Fibroblast of villous mesenchyme (primary cell): ENCODE measurements around the gene SORBS1. TPM values are rescaled to one million over a fixed set of nuclear protein-coding genes. Genes with fewer than 3 reads are reported as not detected.
A peak's percentile ranks its signal among the peaks of the same experiment; 100 is the strongest.

Source experiments
- DNase-seq: peaks from one replicate; pipeline ENCODE4 v3.0.0-alpha.2; 2010; ENCODE audit warnings: low read depth
- H3K4me3 ChIP-seq: 2 replicates; pipeline ENCODE4 v1.5.1; 2011; ENCODE audit warnings: low read depth, mild to moderate bottlenecking, low read length
- total RNA-seq: library from RNA; depleted of rRNA; stranded (reverse); fragments of >200 nt; gene quantifications from 2 replicates; pipeline ENCODE4 v1.2.3, GENCODE V29; 2012
- TF ChIP-seq, protein P1 (sequence below): IDR thresholded peaks from 2 replicates; pipeline ENCODE4 v1.5.1; 2012; ENCODE audit warnings: low read depth, mild to moderate bottlenecking, low read length; ENCODE audit not compliant: insufficient read depth

SORBS1 gene
- total RNA-seq, 1 donor: 8.2 TPM

DNA sequence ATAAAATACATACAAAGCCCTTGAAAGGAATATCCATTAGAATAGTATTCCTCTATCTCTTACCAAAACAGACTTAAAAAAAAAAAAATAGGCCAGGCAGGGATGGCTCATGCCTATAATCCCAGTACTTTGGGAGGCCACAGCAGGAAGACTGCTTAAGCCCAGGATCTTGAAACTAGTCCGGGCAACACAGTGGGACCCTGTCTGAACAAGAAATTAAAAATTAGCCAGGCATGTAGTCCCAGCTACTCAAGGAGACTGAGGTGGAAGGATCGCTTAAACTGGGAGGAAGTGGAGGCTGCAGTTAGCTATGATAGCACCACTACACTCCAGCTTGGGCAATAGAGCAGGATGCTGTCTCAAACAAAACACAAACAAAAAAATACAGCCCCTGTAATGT is 280.0 kb downstream of the SORBS1 start:
- H3K4me3 ChIP-seq: no peak overlapping the region
- TF ChIP-seq, protein P1, sequence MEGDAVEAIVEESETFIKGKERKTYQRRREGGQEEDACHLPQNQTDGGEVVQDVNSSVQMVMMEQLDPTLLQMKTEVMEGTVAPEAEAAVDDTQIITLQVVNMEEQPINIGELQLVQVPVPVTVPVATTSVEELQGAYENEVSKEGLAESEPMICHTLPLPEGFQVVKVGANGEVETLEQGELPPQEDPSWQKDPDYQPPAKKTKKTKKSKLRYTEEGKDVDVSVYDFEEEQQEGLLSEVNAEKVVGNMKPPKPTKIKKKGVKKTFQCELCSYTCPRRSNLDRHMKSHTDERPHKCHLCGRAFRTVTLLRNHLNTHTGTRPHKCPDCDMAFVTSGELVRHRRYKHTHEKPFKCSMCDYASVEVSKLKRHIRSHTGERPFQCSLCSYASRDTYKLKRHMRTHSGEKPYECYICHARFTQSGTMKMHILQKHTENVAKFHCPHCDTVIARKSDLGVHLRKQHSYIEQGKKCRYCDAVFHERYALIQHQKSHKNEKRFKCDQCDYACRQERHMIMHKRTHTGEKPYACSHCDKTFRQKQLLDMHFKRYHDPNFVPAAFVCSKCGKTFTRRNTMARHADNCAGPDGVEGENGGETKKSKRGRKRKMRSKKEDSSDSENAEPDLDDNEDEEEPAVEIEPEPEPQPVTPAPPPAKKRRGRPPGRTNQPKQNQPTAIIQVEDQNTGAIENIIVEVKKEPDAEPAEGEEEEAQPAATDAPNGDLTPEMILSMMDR: no peak
- no peak for DNase-seq

DNA sequence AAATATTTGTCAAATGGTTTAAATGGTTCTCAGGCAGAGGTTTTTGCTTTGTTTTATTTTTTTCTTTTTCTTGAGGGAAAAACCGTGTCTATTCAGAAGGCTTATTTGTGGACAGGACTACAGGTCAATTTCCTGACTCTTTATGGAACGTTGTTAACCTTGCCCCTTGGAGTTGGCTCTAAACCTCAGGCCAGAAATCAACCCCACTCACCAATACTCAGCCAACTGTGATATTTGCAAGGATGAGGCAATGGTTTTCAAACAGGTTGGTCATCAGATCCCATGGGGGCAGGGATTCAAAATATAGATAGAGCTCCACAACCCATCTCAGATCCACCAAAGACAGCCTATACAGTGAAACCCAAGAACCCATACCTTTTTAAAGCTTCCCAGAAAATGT is 280.5 kb downstream of the SORBS1 start:
- no peak for DNase-seq
- no peak overlapping the region for H3K4me3 ChIP-seq
- TF ChIP-seq, protein P1: no peak

DNA sequence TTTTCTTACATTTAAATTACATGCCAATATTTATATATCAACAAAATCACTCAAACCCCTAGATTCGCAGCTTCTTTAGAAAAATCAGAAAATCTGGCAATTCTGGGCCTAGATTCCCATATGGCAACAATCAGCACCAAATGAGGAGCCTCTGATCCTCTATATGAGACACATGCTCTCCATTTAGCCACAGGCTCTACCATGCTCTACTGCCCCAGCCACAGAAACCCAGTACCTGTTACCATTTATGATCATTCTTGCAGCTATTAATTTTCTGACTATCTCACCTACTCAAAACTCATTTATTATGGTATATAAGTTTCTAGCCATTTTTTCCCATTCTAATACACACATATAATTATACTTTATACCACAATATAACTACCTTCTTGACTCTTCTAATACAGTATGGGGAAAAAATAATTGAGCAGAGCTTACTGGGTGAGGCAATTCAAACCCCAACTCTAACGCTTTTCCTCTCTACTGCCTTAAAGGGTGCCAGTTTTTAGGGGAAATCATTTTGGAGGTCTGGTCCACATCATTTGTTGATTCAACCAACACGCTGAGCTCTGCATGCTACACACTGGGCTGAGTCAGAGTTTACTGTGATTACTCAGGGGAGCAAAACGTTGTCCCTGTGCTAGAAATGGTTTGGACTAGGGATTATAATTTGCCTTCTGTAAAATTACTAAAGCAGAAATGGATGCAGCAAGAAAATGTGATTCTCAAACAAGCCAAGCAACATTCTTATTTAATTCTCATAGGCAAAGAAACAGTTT is 281.9 kb downstream of the SORBS1 start:
- no peak overlapping the region for H3K4me3 ChIP-seq
- TF ChIP-seq, protein P1: no peak
- peak; percentile 72 for DNase-seq

DNA sequence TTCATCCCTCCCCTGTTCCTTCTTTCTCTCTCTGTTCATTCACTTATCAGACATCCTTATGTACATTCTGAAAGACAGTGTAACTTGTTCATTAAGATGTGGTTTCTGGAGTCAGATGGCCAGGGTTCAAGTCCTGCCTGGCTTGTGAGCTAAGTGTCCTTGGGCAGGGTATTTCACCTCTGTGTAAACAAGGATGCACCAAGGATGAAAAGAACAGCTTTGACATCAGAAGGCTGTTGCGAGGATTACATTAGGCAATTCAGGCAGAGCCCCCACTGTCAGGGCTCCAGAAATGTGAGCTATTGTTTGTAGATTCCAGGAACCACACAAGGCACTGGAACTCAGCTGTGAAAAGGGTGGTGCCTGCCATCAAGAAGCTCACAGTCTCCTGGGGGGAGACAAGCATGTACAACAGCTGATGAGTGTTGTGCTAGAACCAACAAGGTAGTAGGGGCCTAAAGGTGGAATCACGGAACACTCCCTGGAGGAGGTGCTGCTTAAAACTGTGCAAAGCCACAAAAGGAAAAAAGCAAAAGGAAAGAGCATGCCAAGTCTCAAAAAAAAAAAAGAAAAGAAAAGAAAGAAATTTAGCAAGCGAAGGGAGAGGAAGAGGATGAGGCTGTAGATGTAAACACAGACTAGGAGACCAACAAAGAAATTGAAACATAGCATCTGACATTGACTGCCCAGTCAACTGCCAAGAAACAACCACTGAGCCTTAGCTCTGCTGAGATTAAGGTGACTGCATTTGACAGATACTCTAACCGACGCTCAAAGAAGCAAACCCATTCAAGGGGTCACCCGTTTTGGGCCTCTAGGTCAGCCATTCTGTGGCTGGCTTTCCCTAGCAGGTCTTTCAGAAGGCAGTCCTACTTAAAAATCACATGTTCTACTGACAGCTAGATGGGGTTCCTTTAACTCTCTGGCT is 282.8 kb downstream of the SORBS1 start:
- TF ChIP-seq, protein P1: no peak
- peak; percentile 95 for DNase-seq
- H3K4me3 ChIP-seq: no peak overlapping the region

DNA sequence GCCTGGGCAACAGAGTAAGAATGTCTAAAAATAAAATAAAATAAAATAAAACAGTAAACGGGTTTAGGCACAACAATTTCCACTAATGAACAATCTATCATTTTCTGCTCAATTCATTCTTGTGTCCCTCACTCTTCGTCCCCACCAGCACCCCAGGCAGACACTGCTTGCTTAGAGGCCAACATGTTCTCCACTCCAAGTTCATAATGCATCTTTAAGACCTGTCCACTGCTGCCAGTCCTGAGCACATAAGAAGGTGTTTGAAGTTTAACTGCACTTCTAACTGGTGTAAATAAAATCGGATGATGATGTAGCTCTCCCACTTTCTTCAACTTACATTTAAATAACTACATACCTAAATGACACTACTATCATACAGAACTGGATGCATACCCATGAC is 283.6 kb downstream of the SORBS1 start:
- DNase-seq: no peak
- TF ChIP-seq, protein P1: no peak
- H3K4me3 ChIP-seq: no peak overlapping the region

DNA sequence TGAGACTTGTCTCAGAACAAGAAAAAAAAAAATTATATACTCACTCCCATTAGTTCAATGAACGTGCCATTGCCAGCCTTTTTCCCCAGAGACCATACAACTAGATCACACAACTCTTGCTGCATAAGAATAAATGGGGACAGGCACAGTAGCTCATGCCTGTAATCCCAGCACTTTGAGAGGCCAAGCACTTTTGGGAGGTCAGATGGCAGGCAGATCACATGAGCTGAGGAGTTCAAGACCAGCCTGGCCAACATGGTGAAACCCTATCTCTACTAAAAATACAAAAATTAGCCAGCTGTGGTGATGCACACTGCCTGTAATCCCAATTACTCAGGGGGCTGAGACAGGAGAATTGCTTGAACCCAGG is 284.0 kb downstream of the SORBS1 start:
- no peak for DNase-seq
- TF ChIP-seq, protein P1: no peak
- H3K4me3 ChIP-seq: no peak overlapping the region
